Measurements from ENCODE around the gene PTPN6. TPM values are rescaled to one million over a fixed set of nuclear protein-coding genes. Genes with fewer than 3 reads are reported as not detected.

PTPN6 gene
- total RNA-seq, 1 experiment from 2014 or later = 28.4 TPM

GRCh38 chr12:6974180-6974579, 23.0 kb downstream of the PTPN6 start:
- H3K9me2 ChIP-seq (replicated peaks; ENCODE audit: low read length) = no peaks in the 10 kb centered on the region
- POLR2A ChIA-PET (ENCODE audit: unreplicated experiment) = no interaction called here

GRCh38 chr12:6975297-6976032, 24.3 kb downstream of the PTPN6 start:
- BruUV-seq (replicated peaks) = no TSS peak
- Histone ChIP-seq H3K79me2 (ENCODE audit: low read length) (peaks cover 26% of the 10 kb centered on the region), H4K20me1 (ENCODE audit: low read length) (no peaks in the 10 kb centered on the region), H3K4me1 (ENCODE audit: insufficient read depth, low read length) (peaks cover 14% of the 10 kb centered on the region), H3K9me3 (ENCODE audit: low read length) (no peaks in the 10 kb centered on the region), H3K27me3 (ENCODE audit: low read length) (no peaks in the 10 kb centered on the region), H2AFZ (ENCODE audit: low read length) (no peak overlapping the region), H3K27ac (ENCODE audit: low read length) (no peak overlapping the region), H3K4me3 (ENCODE audit: low read length) (no peak overlapping the region), H3K9me2 (replicated peaks; ENCODE audit: low read length) (no peaks in the 10 kb centered on the region), H3K9ac (ENCODE audit: low read length) (no peak overlapping the region), H3K4me2 (ENCODE audit: low read length) (no peak overlapping the region), H3F3A (ENCODE audit: low read length, unreplicated experiment) (no peaks in the 10 kb centered on the region), H3K36me3 (ENCODE audit: low read depth, low read length) (peaks cover 28% of the 10 kb centered on the region)
- intact Hi-C loops (cut with micrococcal nuclease) = no loop called here
- ChIA-PET POLR2A (ENCODE audit: unreplicated experiment) (no interaction called here), CTCF (no interaction called here)
- TF ChIP-seq EZH2 (IDR thresholded peaks at IDR 0.05; ENCODE audit: low read length, unreplicated experiment) (no peak), EZH2phosphoT487 (IDR thresholded peaks at IDR 0.05; ENCODE audit: borderline replicate concordance, low read length) (no peak), CTCF (conservative IDR thresholded peaks at IDR 0.05; ENCODE audit: low read depth, low read length) (no peak)
- DNase-seq = no peak
- no peak for ATAC-seq

More at GRCh38 chr12:6974180-6974579, 23.0 kb downstream of the PTPN6 start:
- ATAC-seq (no peak), DNase-seq (no peak)
- Histone ChIP-seq H3K4me1 (ENCODE audit: insufficient read depth, low read length) (peaks cover 14% of the 10 kb centered on the region), H3K9me3 (ENCODE audit: low read length) (no peaks in the 10 kb centered on the region), H3F3A (ENCODE audit: low read length, unreplicated experiment) (no peaks in the 10 kb centered on the region), H4K20me1 (ENCODE audit: low read length) (no peaks in the 10 kb centered on the region), H3K27ac (ENCODE audit: low read length) (no peak overlapping the region), H3K4me3 (ENCODE audit: low read length) (no peak overlapping the region), H3K36me3 (ENCODE audit: low read depth, low read length) (peaks cover 31% of the 10 kb centered on the region), H2AFZ (ENCODE audit: low read length) (no peak overlapping the region), H3K27me3 (ENCODE audit: low read length) (no peaks in the 10 kb centered on the region), H3K9ac (ENCODE audit: low read length) (no peak overlapping the region), H3K4me2 (ENCODE audit: low read length) (no peak overlapping the region), H3K79me2 (ENCODE audit: low read length) (peaks cover 39% of the 10 kb centered on the region)
- CTCF ChIA-PET = no interaction called here
- no TSS peak for BruUV-seq (replicated peaks)
- intact Hi-C loops (cut with micrococcal nuclease) = loop anchor here (5.0 kb wide), 1 partner anchor 43 kb away; the partner anchor contains the start of gene LPCAT3
- TF ChIP-seq CTCF (conservative IDR thresholded peaks at IDR 0.05; ENCODE audit: low read depth, low read length) = no peak
- no peak for TF ChIP-seq EZH2 (IDR thresholded peaks at IDR 0.05; ENCODE audit: low read length, unreplicated experiment)
- no peak for TF ChIP-seq EZH2phosphoT487 (IDR thresholded peaks at IDR 0.05; ENCODE audit: borderline replicate concordance, low read length)

- Histone ChIP-seq H3K4me2 (ENCODE audit: low read length) (no peak overlapping the region), H3K4me3 (ENCODE audit: low read length) (no peak overlapping the region), H3K27ac (ENCODE audit: low read length) (no peak overlapping the region), H3K9me2 (replicated peaks; ENCODE audit: low read length) (no peaks in the 10 kb centered on the region), H3F3A (ENCODE audit: low read length, unreplicated experiment) (no peaks in the 10 kb centered on the region), H2AFZ (ENCODE audit: low read length) (no peak overlapping the region), H4K20me1 (ENCODE audit: low read length) (no peaks in the 10 kb centered on the region), H3K4me1 (ENCODE audit: insufficient read depth, low read length) (peaks cover 1% of the 10 kb centered on the region; the same call in 1 of the 2 replicates), H3K9me3 (ENCODE audit: low read length) (no peaks in the 10 kb centered on the region), H3K79me2 (ENCODE audit: low read length) (peaks cover 6% of the 10 kb centered on the region), H3K36me3 (ENCODE audit: low read depth, low read length) (peaks cover 28% of the 10 kb centered on the region), H3K27me3 (ENCODE audit: low read length) (no peaks in the 10 kb centered on the region), H3K9ac (ENCODE audit: low read length) (no peak overlapping the region)
- DNase-seq = no peak
- ATAC-seq = no peak
- BruUV-seq (replicated peaks) = no TSS peak
- CTCF ChIA-PET = no interaction called here
- intact Hi-C loops (cut with micrococcal nuclease) = no loop called here
- TF ChIP-seq EZH2phosphoT487 (IDR thresholded peaks at IDR 0.05; ENCODE audit: borderline replicate concordance, low read length) (no peak), EZH2 (IDR thresholded peaks at IDR 0.05; ENCODE audit: low read length, unreplicated experiment) (no peak), CTCF (conservative IDR thresholded peaks at IDR 0.05; ENCODE audit: low read depth, low read length) (no peak)
- POLR2A ChIA-PET (ENCODE audit: unreplicated experiment) = interaction anchor here (0.6 kb wide), 2 partner anchors 40 to 92 kb away, joined by 5 to 6 read pairs; no protein-coding TSS in a partner anchor
Observed at GRCh38 chr12:6977653-6978052, 26.5 kb downstream of the PTPN6 start.
